ENCODE measurements around the gene LRP1B.

LRP1B gene

GRCh38 chr2:141323571-141323970 lies 807.2 kb downstream of the LRP1B start:
- Histone ChIP-seq H3K27ac (no peak overlapping the region), H3K4me2 (0 out of 22 replicates have a peak overlapping the region, but pooled peaks of 1 of the 11 experiments have one; percentile 18)

GRCh38 chr2:141317986-141318385 lies 812.8 kb downstream of the LRP1B start:
- H3K4me3 ChIP-seq = no peak overlapping the region
- no peaks in the 10 kb centered on the region for H3K9me3 ChIP-seq (replicated peaks in 1 of 11)

More at GRCh38 chr2:141323571-141323970, 807.2 kb downstream of the LRP1B start:
- no peaks in the 10 kb centered on the region for H3K36me3 ChIP-seq
- TF ChIP-seq Cebpa-rat (IDR thresholded peaks at IDR 0.05) = no peak
- no peak overlapping the region for H3K9ac ChIP-seq
- no peak overlapping the region for H3K4me3 ChIP-seq
- H3K4me1 ChIP-seq = peaks cover 0 to 6% (median 0%) of the 10 kb centered on the region in 10 experiments; a peak in 1 of 20 replicates
- H3K27me3 ChIP-seq = no peaks in the 10 kb centered on the region
- H3K9me3 ChIP-seq (replicated peaks in 1 of 11) = no peaks in the 10 kb centered on the region
- no peaks in the 10 kb centered on the region for H4K20me1 ChIP-seq

GRCh38 chr2:141316606-141317005 lies 814.2 kb downstream of the LRP1B start:
- H3K27me3 ChIP-seq = no peaks in the 10 kb centered on the region
- H3K9me3 ChIP-seq (replicated peaks in 1 of 11) = no peaks in the 10 kb centered on the region
- peaks cover 0 to 4% (median 0%) of the 10 kb centered on the region in 10 experiments; a peak in 1 of 20 replicates for H3K4me1 ChIP-seq
- no peaks in the 10 kb centered on the region for H3K36me3 ChIP-seq
- no peak for TF ChIP-seq Cebpa-rat (IDR thresholded peaks at IDR 0.05)
- no peak overlapping the region for H3K4me2 ChIP-seq
- H3K4me3 ChIP-seq = no peak overlapping the region
- H3K27ac ChIP-seq = no peak overlapping the region
- no peak overlapping the region for H3K9ac ChIP-seq
- H4K20me1 ChIP-seq = no peaks in the 10 kb centered on the region

More at GRCh38 chr2:141317986-141318385, 812.8 kb downstream of the LRP1B start:
- Histone ChIP-seq H3K27me3 (no peaks in the 10 kb centered on the region), H3K36me3 (no peaks in the 10 kb centered on the region), H4K20me1 (no peaks in the 10 kb centered on the region), H3K27ac (no peak overlapping the region), H3K9ac (no peak overlapping the region), H3K4me2 (no peak overlapping the region), H3K4me1 (peaks cover 0 to 4% (median 0%) of the 10 kb centered on the region in 10 experiments; a peak in 1 of 20 replicates)
- TF ChIP-seq Cebpa-rat (IDR thresholded peaks at IDR 0.05) = no peak

GRCh38 chr2:141316103-141316502 lies 814.7 kb downstream of the LRP1B start:
- peaks cover 0 to 4% (median 0%) of the 10 kb centered on the region in 10 experiments; a peak in 1 of 20 replicates for H3K4me1 ChIP-seq
- H3K9ac ChIP-seq = no peak overlapping the region
- no peaks in the 10 kb centered on the region for H3K9me3 ChIP-seq (replicated peaks in 1 of 11)
- no peaks in the 10 kb centered on the region for H3K27me3 ChIP-seq
- TF ChIP-seq Cebpa-rat (IDR thresholded peaks at IDR 0.05) = no peak
- no peaks in the 10 kb centered on the region for H4K20me1 ChIP-seq
- no peak overlapping the region for H3K4me2 ChIP-seq
- H3K36me3 ChIP-seq = no peaks in the 10 kb centered on the region
- no peak overlapping the region for H3K27ac ChIP-seq
- no peak overlapping the region for H3K4me3 ChIP-seq

GRCh38 chr2:141313972-141314371 lies 816.8 kb downstream of the LRP1B start:
- Histone ChIP-seq H3K4me1 (peaks cover 0 to 4% (median 0%) of the 10 kb centered on the region in 10 experiments; a peak in 1 of 20 replicates), H3K36me3 (no peaks in the 10 kb centered on the region), H3K27ac (no peak overlapping the region), H3K27me3 (no peaks in the 10 kb centered on the region), H3K4me3 (no peak overlapping the region), H3K4me2 (no peak overlapping the region), H3K9me3 (replicated peaks in 1 of 11) (no peaks in the 10 kb centered on the region), H3K9ac (no peak overlapping the region), H4K20me1 (no peaks in the 10 kb centered on the region)
- no peak for TF ChIP-seq Cebpa-rat (IDR thresholded peaks at IDR 0.05)

GRCh38 chr2:141311430-141311829 lies 819.4 kb downstream of the LRP1B start:
- no peak for TF ChIP-seq Cebpa-rat (IDR thresholded peaks at IDR 0.05)
- no peak overlapping the region for H3K9ac ChIP-seq
- no peak overlapping the region for H3K4me2 ChIP-seq
- H3K4me3 ChIP-seq = no peak overlapping the region
- H3K4me1 ChIP-seq = peaks cover 0 to 4% (median 0%) of the 10 kb centered on the region in 10 experiments; a peak in 1 of 20 replicates
- no peak overlapping the region for H3K27ac ChIP-seq
- H3K27me3 ChIP-seq = no peaks in the 10 kb centered on the region
- no peaks in the 10 kb centered on the region for H3K36me3 ChIP-seq
- H3K9me3 ChIP-seq (replicated peaks in 1 of 11) = no peaks in the 10 kb centered on the region
- no peaks in the 10 kb centered on the region for H4K20me1 ChIP-seq

- Histone ChIP-seq H3K27me3 (no peaks in the 10 kb centered on the region), H3K4me1 (no peaks in the 10 kb centered on the region), H3K4me3 (no peak overlapping the region), H3K9ac (no peak overlapping the region), H4K20me1 (no peaks in the 10 kb centered on the region), H3K9me3 (replicated peaks in 1 of 11) (no peaks in the 10 kb centered on the region), H3K36me3 (no peaks in the 10 kb centered on the region), H3K4me2 (no peak overlapping the region), H3K27ac (no peak overlapping the region)
- TF ChIP-seq Cebpa-rat (IDR thresholded peaks at IDR 0.05) = no peak
These were observed 824.4 kb downstream of the LRP1B start for GRCh38 chr2:141306368-141306767.

- H4K20me1 ChIP-seq = no peaks in the 10 kb centered on the region
- no peak overlapping the region for H3K4me2 ChIP-seq
- no peak overlapping the region for H3K4me3 ChIP-seq
- no peaks in the 10 kb centered on the region for H3K9me3 ChIP-seq (replicated peaks in 1 of 11)
- no peak overlapping the region for H3K9ac ChIP-seq
- no peak for TF ChIP-seq Cebpa-rat (IDR thresholded peaks at IDR 0.05)
- H3K27ac ChIP-seq = no peak overlapping the region
- H3K36me3 ChIP-seq = no peaks in the 10 kb centered on the region
- no peaks in the 10 kb centered on the region for H3K27me3 ChIP-seq
- H3K4me1 ChIP-seq = no peaks in the 10 kb centered on the region
These were observed 829.3 kb downstream of the LRP1B start for GRCh38 chr2:141301551-141301950.

- H3K36me3 ChIP-seq = no peaks in the 10 kb centered on the region
These were observed 850.8 kb downstream of the LRP1B start for GRCh38 chr2:141280037-141280436.

GRCh38 chr2:141271346-141271745 lies 859.5 kb downstream of the LRP1B start:
- Histone ChIP-seq H3K4me3 (no peak overlapping the region), H3K27me3 (no peaks in the 10 kb centered on the region), H3K4me2 (no peak overlapping the region), H3K9ac (no peak overlapping the region), H3K9me3 (replicated peaks in 1 of 11) (peaks cover 0 to 35% (median 11%) of the 10 kb centered on the region in 11 experiments; a peak in 13 of 22 replicates), H3K36me3 (no peaks in the 10 kb centered on the region), H3K27ac (no peak overlapping the region), H3K4me1 (peaks cover 0 to 11% (median under 1%) of the 10 kb centered on the region in 10 experiments; a peak in 7 of 20 replicates), H4K20me1 (no peaks in the 10 kb centered on the region)
- no peak for TF ChIP-seq Cebpa-rat (IDR thresholded peaks at IDR 0.05)

More at GRCh38 chr2:141280037-141280436, 850.8 kb downstream of the LRP1B start:
- Histone ChIP-seq H3K4me3 (no peak overlapping the region), H3K9me3 (replicated peaks in 1 of 11) (peaks cover 0 to 15% (median 0%) of the 10 kb centered on the region in 11 experiments; a peak in 7 of 22 replicates), H3K9ac (no peak overlapping the region), H3K4me1 (peaks cover 0 to 39% (median 17%) of the 10 kb centered on the region in 10 experiments; a peak in 9 of 20 replicates), H4K20me1 (no peaks in the 10 kb centered on the region), H3K27ac (no peak overlapping the region), H3K4me2 (peak overlapping the region in 6 of 11 experiments; percentile 2 to 42 (median 14); a peak in 8 of 22 replicates), H3K27me3 (no peaks in the 10 kb centered on the region)
- no peak for TF ChIP-seq Cebpa-rat (IDR thresholded peaks at IDR 0.05)

Data from BLaER1 treated with 17β-estradiol and CSF1 and Interleukin-3, amounts not matched to agents 10 nM and 100 nM (cell line).